Stimulated activated CD4-positive, alpha-beta T cell treated with anti-CD3 and anti-CD28 coated beads, Interleukin-15, amount 100 ng/mL, for 48 hours (primary cell): ENCODE measurements around the gene SCLT1.

Experiments
- DNase-seq, 2 donors: peaks; one replicate each; pipeline ENCODE4 v3.0.0-alpha.2; 2020; ENCODE audit warnings: low read depth in 2 of 2

The SCLT1 gene

DNA sequence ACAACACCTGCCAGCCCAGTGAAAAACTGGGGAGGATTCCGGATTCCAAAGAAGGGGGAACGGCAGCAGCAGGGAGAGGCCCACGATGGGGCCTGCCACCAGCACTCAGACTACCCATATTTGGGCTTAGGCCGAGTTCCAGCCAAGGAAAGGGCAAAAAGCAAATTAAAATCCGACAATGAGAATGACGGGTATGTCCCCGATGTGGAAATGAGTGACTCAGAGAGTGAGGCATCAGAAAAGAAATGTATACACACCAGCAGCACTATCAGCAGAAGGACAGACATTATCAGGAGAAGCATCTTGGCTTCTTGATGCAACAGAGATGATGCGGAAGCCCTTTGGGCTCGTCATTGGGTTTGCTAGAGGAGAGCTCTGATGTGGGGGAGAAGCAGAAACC lies 221.4 kb downstream of the SCLT1 start:
- no peak for DNase-seq

DNA sequence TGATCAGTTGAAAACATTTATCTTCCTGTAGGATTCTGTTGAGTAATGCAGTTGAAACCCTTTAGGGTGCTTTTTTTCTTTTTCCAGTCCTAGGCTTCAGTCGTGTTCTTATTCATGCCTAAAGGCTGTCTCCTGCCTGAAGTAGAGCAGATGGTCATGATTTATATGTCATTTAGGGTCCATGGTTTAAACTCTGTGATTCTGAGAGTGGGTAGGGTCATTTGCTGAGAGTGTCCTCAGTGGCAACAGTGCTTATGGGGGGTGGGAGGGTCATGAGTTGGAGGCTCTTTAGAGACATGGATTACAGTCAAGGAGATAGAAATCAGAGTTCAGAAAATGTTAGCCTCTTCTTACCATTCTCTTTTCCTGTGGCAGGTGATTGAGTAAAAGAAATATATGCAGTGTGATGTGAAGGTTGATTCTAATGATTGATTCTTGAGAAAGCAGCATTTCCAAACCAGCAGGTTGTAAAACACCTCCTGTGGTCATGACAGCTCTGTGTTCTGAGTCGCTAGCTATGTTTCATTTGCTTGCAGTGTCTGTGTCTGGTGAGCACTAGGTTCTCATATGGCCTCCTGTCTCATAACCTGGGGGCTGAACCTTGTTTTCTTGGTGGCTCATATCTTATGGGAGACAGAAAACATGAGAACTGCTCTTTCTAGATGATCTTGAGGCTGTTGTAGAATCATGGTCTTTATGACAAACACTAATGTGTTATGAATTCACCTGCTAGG lies 223.4 kb downstream of the SCLT1 start:
- no peak for DNase-seq

DNA sequence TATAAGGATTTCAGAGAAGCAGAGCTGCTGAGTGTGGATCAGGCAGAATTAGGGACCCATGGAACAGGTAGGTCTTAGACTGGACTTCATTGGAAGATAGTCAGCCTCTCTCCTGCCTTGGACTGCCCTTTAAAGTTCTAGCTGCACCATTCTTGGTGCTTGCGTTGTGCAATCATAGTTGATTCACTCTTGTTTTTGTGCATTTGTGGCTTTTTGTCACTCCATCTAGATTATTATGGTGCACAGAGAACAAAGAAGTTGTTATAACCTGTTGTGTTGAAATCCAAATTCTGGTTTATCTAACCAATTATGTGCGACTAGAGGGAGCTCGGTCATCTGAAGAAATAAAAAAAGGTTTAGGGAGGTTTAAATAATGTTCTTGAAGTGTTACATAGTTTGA lies 224.6 kb downstream of the SCLT1 start:
- no peak for DNase-seq

DNA sequence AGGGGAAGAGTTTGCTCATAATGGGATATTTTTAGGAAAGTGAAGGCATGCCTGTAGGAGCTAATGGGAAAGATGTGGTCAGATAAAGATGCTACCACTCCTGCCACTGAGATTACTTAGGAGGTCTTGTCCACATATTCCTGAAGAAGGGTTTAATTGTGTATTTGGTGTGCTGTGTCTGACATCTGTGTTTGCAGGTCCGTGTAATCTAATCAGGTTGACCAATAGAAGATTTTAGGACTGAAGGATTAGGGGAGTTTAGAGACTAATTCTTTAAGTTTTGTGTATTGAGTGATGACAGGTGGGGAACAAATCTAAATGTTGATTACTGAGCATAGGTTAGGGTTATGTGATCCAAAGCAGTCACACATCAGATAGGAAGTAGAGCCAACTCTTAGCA lies 226.6 kb downstream of the SCLT1 start:
- no peak for DNase-seq

DNA sequence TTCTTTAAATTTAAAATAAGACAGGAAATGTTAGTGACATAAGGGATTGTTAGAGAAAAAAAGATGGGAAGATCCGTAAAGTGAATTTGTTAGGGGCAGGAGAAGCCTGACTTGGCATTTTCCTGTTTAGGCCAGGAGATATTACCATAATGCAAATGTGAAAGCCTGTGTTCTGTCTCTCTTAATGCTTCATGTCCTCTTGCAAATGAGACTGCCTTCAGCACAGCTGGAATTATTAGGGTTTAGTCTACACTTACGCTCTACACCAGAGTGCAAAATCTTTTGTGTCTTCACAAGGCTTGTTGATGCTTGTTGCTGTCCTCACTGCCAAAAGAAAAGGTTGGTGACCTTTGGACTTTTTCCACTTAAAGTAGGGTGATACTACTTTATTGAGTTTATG lies 227.1 kb downstream of the SCLT1 start:
- no peak for DNase-seq

DNA sequence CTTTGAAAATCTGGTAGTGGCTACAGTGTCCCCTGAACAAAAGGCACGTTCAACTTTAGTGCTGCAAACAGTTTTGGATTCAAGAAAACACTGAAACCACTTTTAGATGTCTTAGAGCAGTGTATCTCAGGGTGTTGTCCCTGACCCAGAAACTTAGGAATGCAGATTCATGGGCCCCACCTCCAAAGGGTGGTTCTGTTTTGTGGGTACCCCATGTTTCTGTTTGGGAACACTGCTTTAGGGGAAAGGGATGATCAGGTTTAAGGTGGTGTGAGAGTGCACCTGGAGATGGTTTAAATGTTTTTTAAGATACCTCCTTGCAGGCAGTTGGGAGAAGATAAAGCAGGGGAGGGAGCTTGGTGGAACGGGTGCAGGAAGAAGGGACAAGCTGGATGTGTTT lies 228.2 kb downstream of the SCLT1 start:
- DNase-seq = no peak

DNA sequence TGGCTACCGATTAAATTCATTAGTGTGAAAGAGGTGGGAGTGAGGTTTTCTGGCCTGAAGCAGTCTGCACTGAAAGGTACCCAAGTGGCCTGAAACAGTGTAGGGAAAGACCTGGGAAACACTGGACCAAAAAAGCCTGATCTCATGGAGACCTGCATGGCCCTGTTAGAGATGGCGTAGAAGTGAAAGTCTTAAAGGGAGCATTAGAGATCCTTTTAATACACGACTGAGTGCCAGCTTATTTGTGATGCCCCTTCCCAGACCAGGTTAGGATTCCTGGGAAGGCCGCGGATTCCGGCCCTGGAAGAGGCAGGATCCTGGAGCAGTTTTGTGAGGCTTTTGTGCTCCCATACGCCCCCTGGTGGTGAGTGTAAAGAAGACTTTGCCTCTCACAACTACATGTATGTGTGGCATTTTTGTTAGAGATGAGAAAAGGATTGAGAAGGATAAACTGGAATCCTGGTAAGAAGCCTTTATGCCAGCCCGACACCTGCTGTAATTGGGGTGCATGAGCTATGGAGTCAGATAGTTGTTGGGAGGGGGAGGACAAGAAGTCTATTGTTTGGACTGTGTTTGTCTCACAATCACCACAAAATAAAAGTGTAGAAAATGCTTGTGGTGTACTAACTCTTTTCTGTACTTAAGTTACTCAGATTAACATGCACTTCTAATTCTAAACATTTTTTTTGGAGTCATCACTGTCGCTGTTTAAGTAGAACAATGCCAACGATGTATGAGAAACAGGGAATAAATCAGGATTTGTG lies 229.8 kb downstream of the SCLT1 start:
- peak; percentile 19 to 41 for DNase-seq

DNA sequence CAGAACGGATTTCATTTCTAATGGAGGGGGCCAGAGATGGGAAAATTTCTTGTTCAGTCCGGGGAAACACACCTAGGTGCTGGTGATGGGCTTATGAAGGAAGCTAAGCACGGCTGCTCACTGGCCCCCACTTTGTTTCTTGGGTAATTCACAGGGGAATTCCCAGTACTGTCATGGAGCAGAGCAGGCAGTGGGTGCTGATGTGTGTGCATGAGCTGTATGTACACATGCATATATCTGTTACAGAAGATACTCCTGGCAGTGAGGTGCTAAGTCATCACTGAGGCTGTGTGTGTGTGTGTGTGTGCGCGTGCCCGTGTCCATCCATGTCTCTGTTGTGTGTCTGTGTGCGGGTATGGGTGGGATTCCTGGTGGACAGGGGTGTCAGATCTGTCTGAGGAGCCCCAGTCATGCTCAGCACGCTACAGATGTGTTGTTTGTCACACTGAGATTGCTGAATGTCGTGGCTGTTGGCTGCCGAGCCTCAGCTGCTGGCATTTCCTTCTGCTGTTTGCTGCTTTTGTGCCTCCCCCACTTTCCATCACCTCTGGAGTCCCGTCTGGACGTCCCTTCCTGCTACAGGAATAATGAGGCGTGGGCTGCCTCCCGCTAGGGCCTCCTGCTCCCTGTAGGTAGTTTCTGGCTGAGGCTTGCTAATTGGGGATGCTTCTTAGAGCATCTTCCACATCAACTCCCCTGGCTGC lies 230.6 kb downstream of the SCLT1 start:
- DNase-seq = peak; percentile 9 to 26

DNA sequence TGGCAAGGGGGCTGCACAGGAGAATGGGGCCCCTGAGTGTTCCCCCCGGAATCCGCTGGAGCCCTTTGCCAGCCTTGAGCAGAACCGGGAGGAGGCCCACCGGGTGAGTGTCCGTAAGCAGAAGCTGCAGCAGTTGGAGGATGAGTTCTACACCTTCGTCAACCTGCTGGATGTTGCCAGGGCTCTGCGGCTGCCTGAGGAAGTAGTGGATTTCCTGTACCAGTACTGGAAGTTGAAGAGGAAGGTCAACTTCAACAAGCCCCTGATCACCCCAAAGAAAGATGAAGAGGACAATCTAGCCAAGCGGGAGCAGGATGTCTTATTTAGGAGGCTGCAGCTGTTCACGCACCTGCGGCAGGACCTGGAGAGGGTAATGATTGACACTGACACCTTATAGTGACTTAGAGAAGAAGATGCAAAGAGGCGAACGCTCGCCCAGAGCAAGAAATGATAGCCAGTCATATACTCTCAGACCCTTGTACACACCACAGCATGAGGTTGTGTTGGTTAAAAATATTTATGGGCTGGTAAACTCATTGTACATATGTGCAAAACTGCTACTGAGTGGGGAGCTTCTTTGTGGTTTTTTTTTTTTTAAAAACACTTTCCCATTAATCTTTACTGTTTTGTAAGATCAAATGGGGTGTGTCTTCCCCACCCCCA lies 231.4 kb downstream of the SCLT1 start:
- DNase-seq = no peak

DNA sequence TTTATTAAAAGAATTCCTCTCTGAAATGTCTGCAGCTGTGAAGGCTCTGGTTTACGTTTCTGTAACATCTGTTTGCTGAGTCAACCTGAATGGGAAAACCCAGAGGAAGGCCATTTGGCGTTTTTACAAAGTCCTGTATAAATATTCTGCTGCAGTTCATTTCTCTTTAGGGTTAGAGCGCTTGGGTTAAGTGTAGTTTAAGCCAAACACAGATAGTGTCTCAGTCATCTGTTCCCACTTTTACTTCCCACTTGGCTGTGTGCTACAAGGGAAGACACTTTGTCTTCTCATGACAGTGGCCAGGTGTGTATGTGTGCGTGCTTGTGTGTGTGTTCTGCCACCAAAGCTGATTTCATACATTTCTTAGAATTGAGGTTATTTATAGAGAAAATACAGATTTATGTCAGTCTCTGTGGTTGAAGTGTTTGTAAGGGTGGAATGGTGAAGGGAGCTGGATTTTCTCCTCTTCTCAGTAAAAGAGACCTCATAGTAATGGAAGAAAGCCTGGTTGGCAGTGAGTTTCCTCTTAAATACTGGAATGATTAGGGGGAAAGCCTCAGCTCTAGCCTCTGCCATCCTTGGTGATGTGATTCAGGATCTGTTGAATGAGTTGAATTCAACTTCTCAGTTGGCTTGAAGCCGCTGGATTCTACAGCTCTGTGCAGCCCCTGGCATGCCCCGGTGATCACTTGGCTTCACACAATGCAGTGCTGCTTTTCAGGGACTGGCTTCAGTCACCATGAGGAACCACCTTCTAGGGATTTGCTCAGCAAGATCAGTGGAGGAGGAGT lies 233.3 kb downstream of the SCLT1 start:
- DNase-seq = no peak

DNA sequence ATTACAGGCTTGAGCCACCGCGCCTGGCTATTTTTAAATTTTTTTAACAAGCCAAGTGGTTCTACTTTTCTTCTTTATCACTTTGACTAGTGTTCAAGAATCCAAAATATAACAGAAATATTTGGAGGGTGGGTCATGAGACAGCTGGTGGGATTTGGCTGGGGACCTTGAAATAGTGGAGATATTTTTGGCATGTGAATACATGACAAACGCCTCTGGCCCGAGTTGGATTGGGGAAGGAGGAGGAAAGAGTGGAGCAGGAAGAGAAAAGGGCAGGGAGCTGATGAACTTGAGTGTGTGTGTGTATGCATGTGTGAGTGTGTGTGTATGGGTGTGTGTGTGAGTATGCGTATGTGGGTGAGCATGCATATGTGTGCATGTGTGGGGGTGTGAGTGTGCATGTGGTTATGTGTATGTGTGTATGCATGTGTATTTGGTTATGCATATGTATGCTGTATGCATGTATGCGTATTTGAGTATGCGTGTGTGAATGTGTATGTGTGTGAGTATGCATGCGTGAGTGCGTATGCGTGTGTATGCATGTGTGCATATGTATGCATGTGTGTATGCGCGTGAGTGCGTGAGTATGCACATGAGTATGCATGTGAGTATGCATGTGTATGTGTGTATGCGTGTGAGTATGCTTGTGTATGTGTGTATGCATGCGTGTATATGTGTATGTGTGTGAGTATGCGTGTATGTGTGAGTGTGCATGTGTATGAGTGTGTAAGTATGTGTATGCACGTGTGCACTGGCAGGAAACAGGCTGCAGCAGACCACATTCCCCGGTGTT lies 234.3 kb downstream of the SCLT1 start:
- no peak for DNase-seq

DNA sequence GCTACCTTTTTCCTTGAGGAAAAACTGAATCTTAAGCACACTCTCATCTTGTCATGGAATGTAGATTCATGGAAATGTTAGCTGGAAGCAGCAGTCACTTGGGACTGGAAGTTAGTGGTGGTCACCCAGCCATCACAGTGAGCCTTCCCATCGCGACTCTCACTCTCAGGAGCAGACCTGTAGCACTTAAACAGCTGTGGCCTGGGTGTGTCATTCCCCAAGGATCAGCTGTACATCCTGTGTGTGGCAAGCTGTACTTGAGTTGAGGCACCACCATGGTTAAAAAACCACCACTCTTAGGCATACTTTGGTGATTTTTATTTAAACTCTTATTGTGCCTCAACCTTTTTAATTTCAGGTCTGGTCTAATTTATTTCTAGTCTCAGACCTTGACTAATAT lies 237.1 kb downstream of the SCLT1 start:
- no peak for DNase-seq

DNA sequence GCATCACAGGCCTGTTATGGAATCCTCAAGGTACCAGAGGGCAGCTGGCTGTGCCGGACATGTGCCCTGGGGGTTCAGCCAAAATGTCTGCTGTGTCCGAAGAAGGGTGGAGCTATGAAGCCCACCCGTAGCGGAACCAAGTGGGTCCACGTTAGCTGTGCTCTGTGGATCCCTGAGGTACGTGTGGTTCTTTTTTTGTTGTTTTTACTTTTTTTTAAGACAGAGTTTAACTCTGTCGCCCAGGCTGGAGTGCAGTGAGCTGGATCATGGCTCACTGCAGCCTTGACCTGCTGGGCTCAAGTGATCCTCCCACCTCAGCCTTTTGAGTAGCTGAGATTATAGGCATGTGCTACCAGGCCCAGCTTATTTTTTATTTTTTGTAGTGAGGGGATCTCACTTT lies 237.7 kb downstream of the SCLT1 start:
- no peak for DNase-seq

DNA sequence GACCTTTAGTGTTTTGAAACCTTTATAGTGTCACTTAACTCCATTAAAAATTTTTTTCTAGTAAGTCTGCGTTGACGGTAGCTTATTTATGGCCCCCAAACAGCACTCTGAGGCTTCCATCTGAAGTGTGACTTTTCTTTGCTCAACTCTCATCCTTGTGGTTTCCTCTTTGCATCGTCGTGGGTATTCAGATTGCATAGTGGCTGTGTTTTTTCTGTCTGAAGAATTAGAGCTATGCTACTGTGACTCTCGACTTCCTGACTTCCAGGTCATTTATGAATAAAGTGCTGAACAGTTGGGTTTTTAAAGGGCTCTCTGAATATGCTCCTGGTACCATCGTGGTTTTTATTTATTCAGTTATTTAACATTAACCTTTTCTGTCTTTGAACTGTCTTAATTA lies 238.9 kb downstream of the SCLT1 start:
- DNase-seq = no peak

DNA sequence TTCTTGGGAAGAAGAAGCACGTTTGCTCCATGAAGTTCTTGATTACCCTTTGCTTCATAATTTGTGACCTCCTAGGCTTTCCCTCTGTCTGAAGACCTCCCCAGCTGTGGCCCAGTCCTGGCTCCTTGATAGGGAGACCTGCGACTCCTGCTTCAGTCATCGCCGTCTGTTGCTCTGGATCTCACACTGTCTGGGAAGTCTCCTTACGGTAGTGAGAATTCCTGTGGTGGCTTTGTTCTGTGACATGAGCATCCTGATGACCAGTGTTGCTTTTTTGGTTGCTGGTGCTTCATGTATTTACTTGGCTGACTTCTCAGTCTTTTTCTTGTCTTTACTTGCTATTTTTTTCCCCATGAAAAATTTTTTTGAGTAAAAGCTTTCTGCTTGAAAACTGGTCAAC lies 239.6 kb downstream of the SCLT1 start:
- DNase-seq = no peak

DNA sequence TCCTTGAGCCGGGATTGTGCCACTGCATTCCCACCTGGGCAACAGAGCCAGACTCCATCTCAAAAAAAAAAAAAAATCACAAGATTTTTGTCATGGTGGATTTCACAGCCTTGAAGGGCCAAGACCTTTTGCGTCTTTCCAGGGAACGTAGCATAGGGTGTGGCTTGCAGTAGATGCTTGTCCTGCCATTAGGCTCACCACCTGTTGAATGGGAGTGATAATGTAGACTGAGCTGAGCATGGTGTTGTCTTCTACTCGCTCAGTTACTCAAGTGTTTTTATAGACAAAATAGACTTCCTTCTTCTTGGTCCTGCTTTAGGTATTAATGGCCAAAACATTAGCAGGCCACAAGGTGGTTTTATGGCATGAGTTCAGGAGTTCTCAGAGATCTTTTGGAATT lies 243.1 kb downstream of the SCLT1 start:
- no peak for DNase-seq

DNA sequence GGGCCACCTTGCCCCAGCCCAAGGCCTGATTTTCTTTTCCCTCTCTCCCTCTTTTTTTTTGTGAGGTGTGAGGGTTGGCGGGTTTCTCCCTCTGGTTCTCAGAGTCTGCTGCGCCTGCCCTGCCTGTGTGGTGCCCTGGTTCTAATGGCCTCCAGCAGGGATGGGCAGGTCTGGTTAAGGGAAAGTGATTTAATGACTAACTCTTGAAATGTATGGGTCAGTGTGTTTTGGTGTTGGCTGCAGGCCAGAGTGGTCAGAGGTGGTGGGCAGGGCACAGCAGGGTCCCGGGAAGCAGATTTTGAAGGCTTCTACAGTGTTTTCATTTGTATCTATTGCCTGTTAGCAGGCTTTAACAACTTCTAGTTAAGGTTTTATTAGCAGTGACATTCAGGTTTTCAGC lies 244.9 kb downstream of the SCLT1 start:
- DNase-seq = no peak

DNA sequence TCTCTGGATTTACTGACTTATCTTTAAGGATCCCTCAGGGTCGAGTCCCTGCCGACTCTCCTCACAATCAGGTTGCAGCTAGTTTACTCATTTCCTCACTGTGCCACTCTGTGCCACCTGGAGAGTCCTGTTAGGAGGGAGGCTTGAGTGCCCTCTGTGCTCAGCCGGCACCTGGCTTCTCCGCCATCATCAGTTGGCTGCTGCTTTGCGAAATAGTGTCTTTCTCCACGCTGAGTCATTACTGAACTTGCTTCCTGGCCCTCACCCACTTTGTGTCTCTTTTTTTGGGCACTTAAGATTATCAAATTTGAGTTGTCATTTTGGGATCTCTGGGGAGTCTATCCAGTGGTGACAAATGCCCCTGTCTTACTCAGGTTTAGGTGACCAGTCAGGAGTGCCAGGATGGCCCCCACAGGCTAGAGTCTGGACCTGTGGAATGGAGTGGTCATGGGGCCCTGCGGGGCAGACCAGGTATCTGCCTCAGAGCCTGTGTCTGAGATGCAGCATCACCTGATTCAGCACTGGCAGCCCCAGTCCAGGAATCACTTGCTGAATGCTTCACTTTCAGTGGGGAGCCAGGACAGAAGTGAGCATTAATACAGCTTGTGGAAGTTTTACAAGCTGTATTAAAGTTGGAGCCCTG lies 246.1 kb downstream of the SCLT1 start:
- no peak for DNase-seq

DNA sequence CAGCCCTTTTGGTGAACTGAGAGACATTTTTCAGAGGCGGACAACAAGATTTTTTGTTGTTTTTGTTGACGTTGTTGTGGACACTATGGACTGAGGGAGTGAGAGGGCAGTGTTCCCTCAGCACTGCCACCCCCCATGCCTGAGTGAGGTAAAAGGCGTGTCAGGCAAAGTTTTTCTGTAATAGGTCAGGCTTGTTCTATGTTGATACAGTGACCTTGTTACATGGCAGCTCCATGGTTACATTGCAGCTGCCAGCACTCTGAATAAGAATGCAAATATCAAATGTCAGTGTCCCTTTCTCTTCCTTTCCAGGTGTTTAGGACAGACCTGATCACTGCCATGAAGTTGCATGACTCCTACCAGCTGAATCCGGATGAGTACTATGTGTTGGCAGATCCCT lies 247.3 kb downstream of the SCLT1 start:
- DNase-seq = no peak

DNA sequence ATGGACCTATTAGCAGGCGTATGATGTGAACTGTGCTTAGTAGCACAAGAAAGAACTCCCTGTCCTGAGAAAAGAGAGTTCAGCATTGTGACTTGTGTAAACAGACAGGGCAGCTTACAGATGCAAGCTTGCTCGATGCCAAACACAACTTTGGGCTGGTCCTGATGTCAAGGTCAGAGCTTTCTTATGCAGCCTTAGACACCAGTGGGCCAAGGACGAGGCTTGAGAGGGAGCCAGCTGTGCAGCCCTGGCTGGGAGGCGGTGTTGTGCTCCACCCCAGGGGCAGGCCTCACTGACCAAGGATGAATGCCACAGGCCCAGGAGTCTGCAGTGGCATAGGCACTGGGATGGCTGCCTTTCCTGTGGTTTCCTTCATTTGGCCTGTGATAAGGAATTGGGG lies 248.4 kb downstream of the SCLT1 start:
- no peak for DNase-seq
